Measurements from ENCODE around the gene THRAP3. TPM values are rescaled to one million over a fixed set of nuclear protein-coding genes. Genes with fewer than 3 reads are reported as not detected.
"Not testable (repeated sequence)": the region's sequence is repeated elsewhere in the genome, so short reads cannot be mapped to it uniquely, and the experiment has no call there.

THRAP3 gene
- polyA plus RNA-seq, 1 donor: 94.3 TPM

GRCh38 chr1:36182734-36183133 is 41.5 kb upstream of the THRAP3 start:
- H3K36me3 ChIP-seq (ENCODE audit: control insufficient read depth, insufficient read depth, low read length): peaks cover 27% of the 10 kb centered on the region
- DNase-seq: no peak
- H3K9me3 ChIP-seq (ENCODE audit: control insufficient read depth, low read depth, low read length): no peaks in the 10 kb centered on the region
- no peak overlapping the region for H3K27ac ChIP-seq (ENCODE audit: low read length)
- H3K27me3 ChIP-seq (ENCODE audit: control insufficient read depth, insufficient read depth, low read length): no peaks in the 10 kb centered on the region
- WGBS (ENCODE audit: insufficient coverage, low lambda C conversion rate): no CpG with 5 or more reads among the region's 2 CpGs
- H3K4me1 ChIP-seq (ENCODE audit: control insufficient read depth, insufficient read depth, low read length): peaks cover 17% of the 10 kb centered on the region
- H3K4me3 ChIP-seq (ENCODE audit: low read length): no peak overlapping the region

GRCh38 chr1:36183309-36183856 is 40.9 kb upstream of the THRAP3 start:
- no peak for DNase-seq
- peaks cover 13% of the 10 kb centered on the region for H3K4me1 ChIP-seq (ENCODE audit: control insufficient read depth, insufficient read depth, low read length)
- WGBS (ENCODE audit: insufficient coverage, low lambda C conversion rate): no CpG with 5 or more reads among the region's 2 CpGs

GRCh38 chr1:36187800-36188593 is 36.2 kb upstream of the THRAP3 start:
- WGBS (ENCODE audit: insufficient coverage, low lambda C conversion rate): no CpG with 5 or more reads among the region's 9 CpGs

More at GRCh38 chr1:36183309-36183856, 40.9 kb upstream of the THRAP3 start:
- peaks cover 25% of the 10 kb centered on the region for H3K36me3 ChIP-seq (ENCODE audit: control insufficient read depth, insufficient read depth, low read length)
- no peaks in the 10 kb centered on the region for H3K27me3 ChIP-seq (ENCODE audit: control insufficient read depth, insufficient read depth, low read length)
- peak overlapping the region; percentile 12 for H3K27ac ChIP-seq (ENCODE audit: low read length)
- H3K9me3 ChIP-seq (ENCODE audit: control insufficient read depth, low read depth, low read length): no peaks in the 10 kb centered on the region
- H3K4me3 ChIP-seq (ENCODE audit: low read length): no peak overlapping the region

DNA sequence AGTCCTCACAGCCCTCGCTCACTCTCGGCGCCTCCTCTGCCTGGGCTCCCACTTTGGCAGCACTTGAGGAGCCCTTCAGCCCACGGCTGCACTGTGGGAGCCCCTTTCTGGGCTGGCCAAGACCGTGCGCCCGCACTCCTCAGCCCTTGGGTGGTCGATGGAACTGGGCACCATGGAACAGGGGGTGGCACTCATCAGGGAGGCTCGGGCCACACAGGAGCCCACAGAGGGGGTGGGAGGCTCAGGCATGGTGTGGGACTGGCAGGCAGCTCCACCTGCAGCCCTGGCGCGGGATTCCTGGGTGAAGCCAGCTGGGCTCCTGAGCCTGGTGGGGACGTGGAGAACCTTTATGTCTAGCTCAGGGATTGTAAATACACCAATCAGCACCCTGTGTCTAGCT is 27.4 kb upstream of the THRAP3 start:
- not testable (repeated sequence) for DNase-seq; H3K4me3 ChIP-seq (ENCODE audit: low read length); H3K27ac ChIP-seq (ENCODE audit: low read length); H3K36me3 ChIP-seq (ENCODE audit: control insufficient read depth, insufficient read depth, low read length); H3K27me3 ChIP-seq (ENCODE audit: control insufficient read depth, insufficient read depth, low read length); H3K4me1 ChIP-seq (ENCODE audit: control insufficient read depth, insufficient read depth, low read length); H3K9me3 ChIP-seq (ENCODE audit: control insufficient read depth, low read depth, low read length)
- WGBS (ENCODE audit: insufficient coverage, low lambda C conversion rate): no CpG with 5 or more reads among the region's 12 CpGs

More at GRCh38 chr1:36187800-36188593, 36.2 kb upstream of the THRAP3 start:
- Histone ChIP-seq H3K27me3 (ENCODE audit: control insufficient read depth, insufficient read depth, low read length) (no peaks in the 10 kb centered on the region), H3K4me3 (ENCODE audit: low read length) (no peak overlapping the region), H3K4me1 (ENCODE audit: control insufficient read depth, insufficient read depth, low read length) (peaks cover 2% of the 10 kb centered on the region), H3K27ac (ENCODE audit: low read length) (no peak overlapping the region), H3K36me3 (ENCODE audit: control insufficient read depth, insufficient read depth, low read length) (no peaks in the 10 kb centered on the region), H3K9me3 (ENCODE audit: control insufficient read depth, low read depth, low read length) (no peaks in the 10 kb centered on the region)
- peak; percentile 75 to 80 for DNase-seq

DNA sequence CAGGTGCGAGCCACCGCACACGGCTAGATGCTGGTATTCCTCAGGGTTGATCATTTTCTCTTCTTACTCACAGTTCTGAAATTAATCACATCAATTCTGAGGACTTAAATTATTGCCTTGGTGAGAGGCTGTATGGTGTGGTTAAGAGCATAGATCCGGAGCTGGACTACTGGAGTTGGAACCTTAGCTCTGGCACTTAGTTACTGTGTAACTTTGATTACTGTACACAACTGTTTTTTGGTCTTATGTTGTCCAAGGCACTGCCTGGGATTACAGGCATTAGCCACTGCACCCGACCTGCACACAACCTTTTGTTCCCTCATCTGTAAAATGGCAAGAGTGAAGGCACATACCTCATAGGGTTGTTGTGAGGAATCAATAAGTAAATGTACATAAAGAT is 25.6 kb upstream of the THRAP3 start:
- Histone ChIP-seq H3K27ac (ENCODE audit: low read length) (no peak overlapping the region), H3K4me1 (ENCODE audit: control insufficient read depth, insufficient read depth, low read length) (no peaks in the 10 kb centered on the region), H3K9me3 (ENCODE audit: control insufficient read depth, low read depth, low read length) (no peaks in the 10 kb centered on the region), H3K36me3 (ENCODE audit: control insufficient read depth, insufficient read depth, low read length) (no peaks in the 10 kb centered on the region), H3K27me3 (ENCODE audit: control insufficient read depth, insufficient read depth, low read length) (no peaks in the 10 kb centered on the region), H3K4me3 (ENCODE audit: low read length) (no peak overlapping the region)
- no CpG with 5 or more reads among the region's 5 CpGs for WGBS (ENCODE audit: insufficient coverage, low lambda C conversion rate)
- no peak for DNase-seq

- H3K9me3 ChIP-seq (ENCODE audit: control insufficient read depth, low read depth, low read length): no peaks in the 10 kb centered on the region
- no peaks in the 10 kb centered on the region for H3K27me3 ChIP-seq (ENCODE audit: control insufficient read depth, insufficient read depth, low read length)
- H3K4me1 ChIP-seq (ENCODE audit: control insufficient read depth, insufficient read depth, low read length): no peaks in the 10 kb centered on the region
- H3K36me3 ChIP-seq (ENCODE audit: control insufficient read depth, insufficient read depth, low read length): no peaks in the 10 kb centered on the region
- WGBS (ENCODE audit: insufficient coverage, low lambda C conversion rate): 63% methylated on average over 4 of the region's 13 CpGs
- H3K4me3 ChIP-seq (ENCODE audit: low read length): no peak overlapping the region
- no peak for DNase-seq
- H3K27ac ChIP-seq (ENCODE audit: low read length): no peak overlapping the region
Observed at GRCh38 chr1:36199934-36200741, 24.1 kb upstream of the THRAP3 start.

GRCh38 chr1:36203027-36203553 is 21.2 kb upstream of the THRAP3 start:
- no peak for DNase-seq
- Histone ChIP-seq H3K27ac (ENCODE audit: low read length) (no peak overlapping the region), H3K27me3 (ENCODE audit: control insufficient read depth, insufficient read depth, low read length) (no peaks in the 10 kb centered on the region), H3K9me3 (ENCODE audit: control insufficient read depth, low read depth, low read length) (no peaks in the 10 kb centered on the region), H3K4me1 (ENCODE audit: control insufficient read depth, insufficient read depth, low read length) (no peaks in the 10 kb centered on the region), H3K4me3 (ENCODE audit: low read length) (no peak overlapping the region), H3K36me3 (ENCODE audit: control insufficient read depth, insufficient read depth, low read length) (no peaks in the 10 kb centered on the region)
- no CpG with 5 or more reads among the region's 3 CpGs for WGBS (ENCODE audit: insufficient coverage, low lambda C conversion rate)

DNA sequence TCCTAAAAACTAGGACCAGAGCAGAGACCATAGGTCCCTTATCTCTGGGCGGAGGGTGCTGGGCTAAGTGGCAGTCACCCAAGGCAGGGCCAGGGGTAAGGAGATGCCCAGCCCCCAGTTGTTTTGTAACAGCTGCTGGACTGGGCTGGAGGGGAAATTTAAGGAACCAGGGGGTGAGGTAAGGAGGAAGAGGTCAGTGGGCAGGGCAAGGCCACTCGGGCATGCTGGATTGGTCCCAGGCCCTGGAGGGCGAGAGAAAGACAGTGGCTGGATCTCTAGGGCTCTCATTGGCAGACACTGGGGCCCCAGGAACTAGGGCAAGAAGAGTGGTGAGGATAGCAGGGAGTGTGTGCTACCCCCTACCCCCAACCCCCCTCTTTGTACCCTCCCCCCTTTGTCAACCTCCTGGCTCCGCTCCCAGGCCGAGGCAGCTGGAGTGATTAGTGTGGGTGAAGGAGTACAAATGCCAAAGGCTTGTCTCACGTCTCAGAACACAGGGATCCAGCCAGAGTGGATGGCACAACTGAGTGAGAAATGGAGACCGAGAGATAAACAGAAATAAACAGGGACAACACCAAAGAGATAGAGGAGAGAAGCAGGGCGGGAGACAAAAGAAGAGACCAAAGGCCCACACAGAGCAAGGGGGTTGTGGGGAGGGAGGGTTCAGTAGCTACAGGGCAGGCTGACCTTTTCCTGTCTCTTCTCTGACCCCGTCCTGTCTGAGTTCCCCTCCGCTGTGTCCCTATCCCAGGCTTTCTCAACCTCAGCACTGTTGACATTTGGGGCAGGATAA is 20.5 kb upstream of the THRAP3 start:
- Histone ChIP-seq H3K36me3 (ENCODE audit: control insufficient read depth, insufficient read depth, low read length) (no peaks in the 10 kb centered on the region), H3K4me1 (ENCODE audit: control insufficient read depth, insufficient read depth, low read length) (no peaks in the 10 kb centered on the region), H3K4me3 (ENCODE audit: low read length) (no peak overlapping the region), H3K27ac (ENCODE audit: low read length) (no peak overlapping the region), H3K27me3 (ENCODE audit: control insufficient read depth, insufficient read depth, low read length) (no peaks in the 10 kb centered on the region), H3K9me3 (ENCODE audit: control insufficient read depth, low read depth, low read length) (no peaks in the 10 kb centered on the region)
- DNase-seq: no peak
- WGBS (ENCODE audit: insufficient coverage, low lambda C conversion rate): 33% methylated on average over 2 of the region's 10 CpGs

DNA sequence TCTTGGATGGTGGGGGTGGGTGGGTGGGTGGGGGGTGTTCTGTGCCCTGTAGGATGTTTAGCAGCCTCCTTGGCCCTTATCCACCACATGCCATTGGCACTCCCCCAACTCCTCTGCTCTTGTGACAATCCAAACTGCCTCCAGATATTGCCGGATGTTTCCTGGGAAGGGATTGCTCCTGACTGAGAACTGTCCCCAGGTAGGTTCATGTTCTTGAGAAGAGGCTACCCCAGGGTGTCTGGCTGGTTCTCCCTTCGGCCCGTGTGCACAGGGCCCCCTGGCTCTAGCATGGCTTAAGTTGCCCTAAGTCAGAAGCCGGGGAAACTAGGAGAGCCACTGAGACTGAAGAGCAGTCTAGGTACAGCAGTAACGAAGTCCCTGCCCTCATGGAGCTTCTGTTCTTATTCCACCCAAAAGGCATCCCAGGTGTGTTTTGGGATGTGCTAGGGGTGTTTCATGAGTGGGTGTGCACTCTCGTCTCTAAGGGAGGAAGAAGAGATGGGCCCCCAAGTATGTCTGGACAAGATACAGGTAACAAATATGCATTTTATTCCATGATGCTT is 19.8 kb upstream of the THRAP3 start:
- no peak for DNase-seq
- Histone ChIP-seq H3K9me3 (ENCODE audit: control insufficient read depth, low read depth, low read length) (no peaks in the 10 kb centered on the region), H3K4me3 (ENCODE audit: low read length) (no peak overlapping the region), H3K36me3 (ENCODE audit: control insufficient read depth, insufficient read depth, low read length) (no peaks in the 10 kb centered on the region), H3K27me3 (ENCODE audit: control insufficient read depth, insufficient read depth, low read length) (no peaks in the 10 kb centered on the region), H3K4me1 (ENCODE audit: control insufficient read depth, insufficient read depth, low read length) (no peaks in the 10 kb centered on the region), H3K27ac (ENCODE audit: low read length) (no peak overlapping the region)
- WGBS (ENCODE audit: insufficient coverage, low lambda C conversion rate): no CpG with 5 or more reads among the region's 6 CpGs
